Activated naive CD8-positive, alpha-beta T cell treated with anti-CD3 and anti-CD28 coated beads, Interleukin-2, amount 50 U/mL, for 24 hours (primary cell): ENCODE results near the gene PCMT1.

ENCODE experiments used
- ATAC-seq: fragments of 150-1000 bp; cut with Tn5 transposase; one replicate; pipeline ENCODE4 v1.10.0; 2021
- DNase-seq: peaks from one replicate; pipeline ENCODE4 v3.0.0; 2021
- H3K27ac Mint-ChIP-seq: one replicate; pipeline ENCODE4 v1.8.0; 2021; ENCODE audit warnings: mild to moderate bottlenecking, mixed read lengths
- H3K27me3 Mint-ChIP-seq: one replicate; pipeline ENCODE4 v1.8.0; 2021; ENCODE audit warnings: mixed read lengths
- H3K36me3 Mint-ChIP-seq: one replicate; pipeline ENCODE4 v1.8.0; 2021; ENCODE audit warnings: low read depth, mixed read lengths
- H3K4me1 Mint-ChIP-seq: one replicate; pipeline ENCODE4 v1.8.0; 2021; ENCODE audit warnings: mixed read lengths
- H3K4me3 Mint-ChIP-seq: one replicate; pipeline ENCODE4 v1.8.0; 2021; ENCODE audit warnings: mild to moderate bottlenecking, moderate library complexity, mixed read lengths
- H3K9me3 Mint-ChIP-seq: one replicate; pipeline ENCODE4 v1.8.0; 2021; ENCODE audit warnings: mixed read lengths

The PCMT1 gene

DNA sequence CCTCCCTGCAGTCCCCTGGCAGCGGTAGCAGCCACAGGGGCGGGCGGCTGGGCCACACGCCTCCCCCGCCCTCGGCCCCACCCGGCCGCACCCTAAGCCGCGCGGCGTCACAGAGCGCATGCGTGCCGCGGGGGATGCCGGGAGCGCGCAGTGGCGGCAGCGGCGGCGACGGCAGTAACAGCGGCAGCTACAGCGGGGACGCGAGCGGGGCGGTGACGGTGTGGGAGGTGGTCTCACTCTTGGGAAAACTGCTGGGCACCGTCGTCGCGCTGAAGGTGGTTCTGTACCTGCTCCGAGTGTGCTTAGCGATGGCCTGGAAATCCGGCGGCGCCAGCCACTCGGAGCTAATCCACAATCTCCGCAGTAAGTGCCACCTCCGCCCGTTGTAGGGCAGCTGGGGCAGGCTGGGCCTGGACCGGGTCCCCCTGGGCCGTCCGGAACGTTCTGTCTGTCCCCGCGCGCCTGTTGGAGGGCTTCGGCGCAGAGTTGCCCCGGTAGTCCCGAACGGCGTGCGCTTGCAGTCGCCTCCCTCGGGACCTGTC lies at the start of gene PCMT1:
Gene PCMT1 (plus strand): TSS at position 148 of the 542 bp plus-strand sequence. CDS start 161 bp downstream, at position 309.
- H3K27me3 Mint-ChIP-seq: no peaks in the 10 kb centered on the region
- H3K36me3 Mint-ChIP-seq: peaks cover 3% of the 10 kb centered on the region
- peak within 1 kb of the TSS; percentile 84 for H3K27ac Mint-ChIP-seq
- ATAC-seq (peak; percentile 78), DNase-seq (peak; percentile 93)
- H3K4me1 Mint-ChIP-seq: peaks cover 63% of the 10 kb centered on the region
- peak within 1 kb of the TSS; percentile 92 for H3K4me3 Mint-ChIP-seq
- H3K9me3 Mint-ChIP-seq: no peaks in the 10 kb centered on the region

DNA sequence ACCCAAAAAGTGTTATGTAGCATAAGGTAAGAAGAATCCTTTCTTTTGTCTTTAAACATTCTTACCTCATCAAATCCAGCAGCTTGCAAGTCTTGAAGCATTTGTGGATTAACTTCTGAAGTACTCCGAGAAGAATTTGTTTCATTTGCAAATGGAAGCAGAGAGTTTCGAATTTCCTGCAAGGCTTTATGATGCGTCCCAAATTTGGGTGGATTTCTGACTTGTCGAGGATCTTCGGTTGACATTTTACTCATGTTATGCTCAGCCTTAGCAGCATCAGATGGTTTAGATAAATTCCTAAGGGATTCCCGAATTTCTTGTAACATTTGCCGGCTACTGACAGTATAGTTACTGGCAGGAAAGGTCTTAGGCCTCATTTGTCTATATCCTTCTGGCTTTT lies 47.8 kb upstream of the PCMT1 start:
- Mint-ChIP-seq H3K4me1 (peaks cover 26% of the 10 kb centered on the region), H3K9me3 (no peaks in the 10 kb centered on the region), H3K36me3 (peaks cover 16% of the 10 kb centered on the region)

GRCh38 chr6:149711711-149712110 lies 37.8 kb upstream of the PCMT1 start:
- no peaks in the 10 kb centered on the region for H3K27me3 Mint-ChIP-seq
- peaks cover 10% of the 10 kb centered on the region for H3K36me3 Mint-ChIP-seq
- H3K4me1 Mint-ChIP-seq: peaks cover 68% of the 10 kb centered on the region
- DNase-seq (no peak), ATAC-seq (no peak)
- no peak overlapping the region for H3K27ac Mint-ChIP-seq
- no peak overlapping the region for H3K4me3 Mint-ChIP-seq
- H3K9me3 Mint-ChIP-seq: no peaks in the 10 kb centered on the region

More for the DNA sequence above, 47.8 kb upstream of the PCMT1 start:
- Mint-ChIP-seq H3K27ac (no peak overlapping the region), H3K4me3 (no peak overlapping the region), H3K27me3 (no peaks in the 10 kb centered on the region)
- DNase-seq (no peak), ATAC-seq (no peak)

GRCh38 chr6:149714442-149714841 lies 35.1 kb upstream of the PCMT1 start:
- no peak overlapping the region for H3K27ac Mint-ChIP-seq
- peaks cover 55% of the 10 kb centered on the region for H3K4me1 Mint-ChIP-seq
- H3K36me3 Mint-ChIP-seq: peaks cover 10% of the 10 kb centered on the region

DNA sequence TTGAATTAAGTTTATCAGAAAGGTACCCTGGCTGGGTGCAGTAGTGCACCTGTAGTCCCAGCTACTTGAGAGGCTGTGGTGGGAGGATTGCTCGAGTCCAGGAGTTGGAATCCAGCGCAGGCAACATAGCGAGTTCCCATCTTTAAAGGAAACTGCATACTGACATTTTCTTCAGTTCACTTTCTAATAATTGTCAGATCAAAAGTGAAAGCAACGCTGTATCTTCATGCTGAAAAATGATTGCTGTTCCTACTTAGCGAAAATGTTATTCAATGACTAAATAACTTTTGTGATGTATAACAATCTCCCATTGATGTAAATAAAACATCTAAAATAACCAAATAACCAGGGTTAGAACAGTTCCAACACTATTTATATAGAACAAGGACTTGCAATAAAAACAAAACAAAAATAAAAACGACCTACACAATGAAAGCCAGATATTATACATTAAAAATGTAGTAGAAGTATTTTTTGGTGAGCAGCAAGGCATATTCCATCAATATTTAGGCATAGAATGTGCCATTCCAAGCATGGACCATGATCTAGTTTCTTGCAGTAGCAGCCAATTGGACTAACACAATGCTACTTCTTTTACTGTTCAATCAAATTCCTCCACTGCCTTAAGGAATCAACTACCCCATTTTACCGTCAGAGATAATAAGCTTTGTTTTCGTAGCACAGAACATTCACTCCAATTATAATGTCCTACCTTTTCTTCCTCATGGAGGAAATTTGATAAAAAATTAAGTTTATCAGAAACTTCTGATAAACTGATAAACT lies 33.2 kb upstream of the PCMT1 start:
- DNase-seq: no peak
- Mint-ChIP-seq H3K4me3 (peak overlapping the region; percentile 99), H3K36me3 (peaks cover 10% of the 10 kb centered on the region), H3K27me3 (no peaks in the 10 kb centered on the region), H3K9me3 (no peaks in the 10 kb centered on the region), H3K27ac (peak overlapping the region; percentile 94), H3K4me1 (peaks cover 42% of the 10 kb centered on the region)
- ATAC-seq: no peak

More at GRCh38 chr6:149714442-149714841, 35.1 kb upstream of the PCMT1 start:
- no peaks in the 10 kb centered on the region for H3K27me3 Mint-ChIP-seq
- ATAC-seq: no peak
- DNase-seq: no peak
- H3K9me3 Mint-ChIP-seq: no peaks in the 10 kb centered on the region
- no peak overlapping the region for H3K4me3 Mint-ChIP-seq

DNA sequence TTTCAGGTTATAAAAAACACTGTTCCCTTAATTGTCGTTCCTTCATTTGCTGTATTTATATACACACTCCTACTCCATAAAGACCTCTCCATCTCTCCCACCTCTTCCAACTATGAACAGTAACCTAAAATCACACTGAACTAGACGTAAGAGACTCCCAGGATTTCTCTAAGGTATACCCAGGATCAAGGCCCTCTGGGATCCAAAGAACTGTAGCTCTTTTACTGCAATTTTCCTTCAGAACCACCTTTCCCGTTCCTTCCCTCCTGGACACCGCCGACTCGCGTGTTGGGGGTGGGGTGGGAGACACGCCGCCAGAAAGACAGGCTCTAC lies 32.3 kb upstream of the PCMT1 start:
- H3K4me1 Mint-ChIP-seq: peaks cover 37% of the 10 kb centered on the region
- peak overlapping the region; percentile 99 for H3K4me3 Mint-ChIP-seq
- peak overlapping the region; percentile 94 for H3K27ac Mint-ChIP-seq
- no peak for DNase-seq
- peaks cover 10% of the 10 kb centered on the region for H3K36me3 Mint-ChIP-seq
- no peaks in the 10 kb centered on the region for H3K9me3 Mint-ChIP-seq
- no peak for ATAC-seq
- H3K27me3 Mint-ChIP-seq: no peaks in the 10 kb centered on the region

DNA sequence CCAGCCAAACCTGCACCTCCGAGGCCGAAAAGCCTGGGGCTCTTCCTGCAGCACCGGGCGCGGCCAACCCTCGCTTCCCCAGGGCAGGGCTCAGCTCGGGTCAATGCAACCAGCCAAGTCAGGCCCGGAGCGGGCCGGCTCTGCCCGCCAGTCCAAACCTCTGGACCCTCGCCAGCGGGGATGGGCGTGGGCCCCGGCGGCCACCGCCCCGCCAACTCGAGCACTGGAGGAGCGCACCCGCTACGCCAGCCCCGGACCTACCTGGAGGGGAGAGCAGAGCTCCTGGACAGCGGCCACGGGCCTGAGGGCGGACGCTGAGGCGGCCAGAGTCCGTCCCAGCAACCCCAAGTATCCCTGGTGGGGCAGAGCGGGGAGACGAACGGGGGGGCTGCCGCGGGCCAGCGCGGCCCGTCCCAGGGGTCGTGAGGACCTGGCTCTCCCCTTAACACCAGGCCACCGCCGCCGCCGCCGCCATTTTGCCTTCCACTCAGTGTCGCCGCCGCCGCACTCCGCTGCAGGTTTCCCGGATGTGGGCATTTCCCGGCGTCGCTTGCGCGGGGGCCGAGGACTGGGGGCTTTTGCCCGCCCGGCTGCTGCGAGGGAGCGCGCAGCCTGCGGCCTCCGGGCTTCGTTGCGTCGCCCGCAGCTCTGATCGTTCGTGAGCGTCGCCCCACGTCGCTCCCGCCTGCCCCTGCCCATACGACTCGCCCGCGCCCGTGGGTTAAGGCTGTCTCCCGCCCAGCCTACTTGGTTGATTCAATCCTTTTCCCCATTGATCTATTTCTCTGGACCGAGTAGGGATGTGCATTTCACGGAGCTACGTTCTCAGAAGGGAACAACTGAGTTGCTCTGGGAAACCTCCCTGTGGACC lies 31.7 kb upstream of the PCMT1 start, which contains the start of gene LATS1:
Gene LATS1 (minus strand): TSS at position 514 of the 871 bp plus-strand sequence. CDS start 15,975 bp downstream, outside the sequence.
- peaks cover 10% of the 10 kb centered on the region for H3K36me3 Mint-ChIP-seq
- DNase-seq (peak; percentile 94), ATAC-seq (peak; percentile 97)
- no peaks in the 10 kb centered on the region for H3K27me3 Mint-ChIP-seq
- H3K4me1 Mint-ChIP-seq: peaks cover 37% of the 10 kb centered on the region
- H3K9me3 Mint-ChIP-seq: no peaks in the 10 kb centered on the region
- H3K27ac Mint-ChIP-seq: peak within 1 kb of the TSS; percentile 94
- H3K4me3 Mint-ChIP-seq: peak within 1 kb of the TSS; percentile 99

- DNase-seq: no peak
- no peak overlapping the region for H3K4me3 Mint-ChIP-seq
- H3K4me1 Mint-ChIP-seq: peaks cover 27% of the 10 kb centered on the region
- H3K27me3 Mint-ChIP-seq: no peaks in the 10 kb centered on the region
- H3K36me3 Mint-ChIP-seq: peaks cover 10% of the 10 kb centered on the region
- no peaks in the 10 kb centered on the region for H3K9me3 Mint-ChIP-seq
- no peak for ATAC-seq
- no peak overlapping the region for H3K27ac Mint-ChIP-seq
These were observed 30.0 kb upstream of the PCMT1 start for GRCh38 chr6:149719531-149719930.

GRCh38 chr6:149723262-149723661 lies 26.3 kb upstream of the PCMT1 start:
- H3K27me3 Mint-ChIP-seq: no peaks in the 10 kb centered on the region
- ATAC-seq (no peak), DNase-seq (no peak)
- peaks cover 8% of the 10 kb centered on the region for H3K4me1 Mint-ChIP-seq
- H3K36me3 Mint-ChIP-seq: peaks cover 20% of the 10 kb centered on the region
- no peaks in the 10 kb centered on the region for H3K9me3 Mint-ChIP-seq
- H3K27ac Mint-ChIP-seq: no peak overlapping the region
- H3K4me3 Mint-ChIP-seq: no peak overlapping the region

GRCh38 chr6:149723771-149724417 lies 25.6 kb upstream of the PCMT1 start:
- Mint-ChIP-seq H3K27ac (no peak overlapping the region), H3K9me3 (no peaks in the 10 kb centered on the region), H3K4me3 (no peak overlapping the region), H3K27me3 (no peaks in the 10 kb centered on the region), H3K4me1 (peaks cover 8% of the 10 kb centered on the region), H3K36me3 (peaks cover 26% of the 10 kb centered on the region)
- ATAC-seq (peak; percentile 95), DNase-seq (peak; percentile 24)

DNA sequence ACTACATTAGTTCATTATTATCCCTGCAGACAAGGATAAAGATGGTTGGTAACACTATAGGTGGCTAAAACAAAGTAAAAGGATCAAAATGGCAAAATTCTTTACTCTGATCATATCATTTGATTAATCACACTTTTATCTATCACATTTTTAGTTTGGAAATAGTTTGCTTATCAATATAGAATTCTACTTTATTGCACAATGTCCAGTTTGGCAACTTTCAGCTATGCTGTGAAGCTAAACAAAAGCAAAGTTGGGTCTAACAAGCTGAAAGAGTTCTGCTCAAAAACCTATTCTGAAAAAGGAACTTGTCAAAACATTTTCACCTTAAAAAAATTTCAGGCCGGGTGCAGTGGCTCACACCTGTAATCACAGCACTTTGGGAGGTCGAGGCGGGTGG lies 23.8 kb upstream of the PCMT1 start:
- Mint-ChIP-seq H3K4me1 (peaks cover 11% of the 10 kb centered on the region), H3K9me3 (no peaks in the 10 kb centered on the region), H3K27me3 (no peaks in the 10 kb centered on the region), H3K4me3 (no peak overlapping the region), H3K27ac (no peak overlapping the region), H3K36me3 (peaks cover 36% of the 10 kb centered on the region)
- DNase-seq: no peak
- ATAC-seq: no peak

GRCh38 chr6:149727793-149728498 lies 21.6 kb upstream of the PCMT1 start:
- Mint-ChIP-seq H3K4me1 (peaks cover 11% of the 10 kb centered on the region), H3K27ac (no peak overlapping the region), H3K9me3 (no peaks in the 10 kb centered on the region), H3K36me3 (peaks cover 40% of the 10 kb centered on the region), H3K4me3 (no peak overlapping the region), H3K27me3 (no peaks in the 10 kb centered on the region)
- ATAC-seq (no peak), DNase-seq (no peak)

GRCh38 chr6:149728499-149729234 lies 20.9 kb upstream of the PCMT1 start:
- H3K27me3 Mint-ChIP-seq: no peaks in the 10 kb centered on the region
- DNase-seq: no peak
- H3K36me3 Mint-ChIP-seq: peaks cover 43% of the 10 kb centered on the region
- H3K4me1 Mint-ChIP-seq: peaks cover 11% of the 10 kb centered on the region
- H3K9me3 Mint-ChIP-seq: no peaks in the 10 kb centered on the region
- peak overlapping the region; percentile 64 for H3K27ac Mint-ChIP-seq
- H3K4me3 Mint-ChIP-seq: no peak overlapping the region
- ATAC-seq: no peak
